Embryonic facial prominence (tissue), 1 donor: ENCODE measurements around the gene ZEB1.
"Not testable (repeated sequence)": the region's sequence is repeated elsewhere in the genome, so short reads cannot be mapped to it uniquely, and the experiment has no call there.

Source experiments
- DNase-seq: peaks from one replicate; pipeline ENCODE4 v3.0.0-alpha.2; 2016; ENCODE audit errors: extremely low spot score

The ZEB1 gene

GRCh38 chr10:31366703-31367102 lies 47.7 kb downstream of the ZEB1 start:
- no peak for DNase-seq

GRCh38 chr10:31368724-31369123 lies 49.7 kb downstream of the ZEB1 start:
- DNase-seq, result no peak

- DNase-seq, result no peak
These were observed 53.4 kb downstream of the ZEB1 start for GRCh38 chr10:31372439-31372838.

- DNase-seq, result no peak
These were observed 55.2 kb downstream of the ZEB1 start for GRCh38 chr10:31374146-31374696.

GRCh38 chr10:31381171-31381570 lies 62.2 kb downstream of the ZEB1 start:
- no peak for DNase-seq

- no peak for DNase-seq
These were observed 62.8 kb downstream of the ZEB1 start for GRCh38 chr10:31381766-31382316.

GRCh38 chr10:31383810-31384588 lies 65.0 kb downstream of the ZEB1 start:
- DNase-seq, result no peak

- no peak for DNase-seq
These were observed 65.6 kb downstream of the ZEB1 start for GRCh38 chr10:31384589-31384949.

- no peak for DNase-seq
These were observed 71.8 kb downstream of the ZEB1 start for GRCh38 chr10:31390804-31391203.

- no peak for DNase-seq
These were observed 74.8 kb downstream of the ZEB1 start for GRCh38 chr10:31393844-31394243.

GRCh38 chr10:31395695-31396094 lies 76.7 kb downstream of the ZEB1 start:
- DNase-seq, result no peak

GRCh38 chr10:31396376-31396775 lies 77.4 kb downstream of the ZEB1 start:
- DNase-seq, result no peak

- DNase-seq, result no peak
These were observed 78.8 kb downstream of the ZEB1 start for GRCh38 chr10:31397852-31398251.

GRCh38 chr10:31399171-31399570 lies 80.2 kb downstream of the ZEB1 start:
- no peak for DNase-seq

- DNase-seq, result no peak
These were observed 80.6 kb downstream of the ZEB1 start for GRCh38 chr10:31399631-31400030.

GRCh38 chr10:31401287-31401686 lies 82.3 kb downstream of the ZEB1 start:
- no peak for DNase-seq

GRCh38 chr10:31404640-31405039 lies 85.6 kb downstream of the ZEB1 start:
- DNase-seq, result no peak

GRCh38 chr10:31405829-31406228 lies 86.8 kb downstream of the ZEB1 start:
- DNase-seq, result not testable (repeated sequence)

GRCh38 chr10:31412397-31412796 lies 93.4 kb downstream of the ZEB1 start:
- not testable (repeated sequence) for DNase-seq

- DNase-seq, result no peak
These were observed 94.3 kb downstream of the ZEB1 start for GRCh38 chr10:31413325-31413724.

GRCh38 chr10:31418481-31418880 lies 99.5 kb downstream of the ZEB1 start:
- DNase-seq, result no peak

- DNase-seq, result no peak
These were observed 100.5 kb downstream of the ZEB1 start for GRCh38 chr10:31419394-31420063.

- DNase-seq, result no peak
These were observed 102.3 kb downstream of the ZEB1 start for GRCh38 chr10:31421322-31421721.
